ENCODE measurements around the gene ZBTB20. TPM values are rescaled to one million over a fixed set of nuclear protein-coding genes. Genes with fewer than 3 reads are reported as not detected.
"Not testable (repeated sequence)": the region's sequence is repeated elsewhere in the genome, so short reads cannot be mapped to it uniquely, and the experiment has no call there.

ZBTB20 gene
- 1.1 TPM for polyA plus RNA-seq
- long read RNA-seq, donor 1: 0 reads
- long read RNA-seq, donor 2: 0 reads
- long read RNA-seq, donor 3: 0 reads
- long read RNA-seq, donor 4: 0 reads
- long read RNA-seq, donor 5: 0 reads
- long read RNA-seq, donor 6: 0 reads
- long read RNA-seq, donor 7: 0 reads
- long read RNA-seq, donor 8: 0 reads
- long read RNA-seq, donor 9: 0 reads
- long read RNA-seq, donor 10: 0 reads
- long read RNA-seq, donor 11: 0 reads

GRCh38 chr3:115146418-115147328, at the start of gene ZBTB20:
Gene ZBTB20, minus strand, starts transcription at chr3:115147288.
- Histone ChIP-seq H3K27ac (ENCODE audit: low read length) (peak within 1 kb of the TSS; percentile 95), H3K36me3 (ENCODE audit: control insufficient read depth, insufficient read depth, low read length) (no peaks in the 10 kb centered on the region), H3K4me3 (ENCODE audit: low read length) (peak within 1 kb of the TSS; percentile 95), H3K4me1 (ENCODE audit: control insufficient read depth, insufficient read depth, low read length) (peaks cover 4% of the 10 kb centered on the region), H3K27me3 (ENCODE audit: control insufficient read depth, insufficient read depth, low read length) (no peaks in the 10 kb centered on the region), H3K9me3 (ENCODE audit: control insufficient read depth, low read depth, low read length) (no peaks in the 10 kb centered on the region)
- no CpG with 5 or more reads among the region's 72 CpGs for WGBS (ENCODE audit: insufficient coverage, low lambda C conversion rate)
- peak; percentile 70 to 80 for DNase-seq

- H3K36me3 ChIP-seq (ENCODE audit: control insufficient read depth, insufficient read depth, low read length): no peaks in the 10 kb centered on the region
- 83% methylated on average over 2 of the region's 4 CpGs for WGBS (ENCODE audit: insufficient coverage, low lambda C conversion rate)
- H3K4me1 ChIP-seq (ENCODE audit: control insufficient read depth, insufficient read depth, low read length): no peaks in the 10 kb centered on the region
- no peak overlapping the region for H3K4me3 ChIP-seq (ENCODE audit: low read length)
- DNase-seq: no peak
- no peaks in the 10 kb centered on the region for H3K27me3 ChIP-seq (ENCODE audit: control insufficient read depth, insufficient read depth, low read length)
- H3K9me3 ChIP-seq (ENCODE audit: control insufficient read depth, low read depth, low read length): peaks cover 4% of the 10 kb centered on the region
- no peak overlapping the region for H3K27ac ChIP-seq (ENCODE audit: low read length)
Measured at GRCh38 chr3:115194476-115194875, 47.4 kb upstream of the ZBTB20 start.

- no peaks in the 10 kb centered on the region for H3K36me3 ChIP-seq (ENCODE audit: control insufficient read depth, insufficient read depth, low read length)
- no peak overlapping the region for H3K27ac ChIP-seq (ENCODE audit: low read length)
- no peak overlapping the region for H3K4me3 ChIP-seq (ENCODE audit: low read length)
- H3K9me3 ChIP-seq (ENCODE audit: control insufficient read depth, low read depth, low read length): peaks cover 4% of the 10 kb centered on the region
- DNase-seq: no peak
- no peaks in the 10 kb centered on the region for H3K4me1 ChIP-seq (ENCODE audit: control insufficient read depth, insufficient read depth, low read length)
- no peaks in the 10 kb centered on the region for H3K27me3 ChIP-seq (ENCODE audit: control insufficient read depth, insufficient read depth, low read length)
Measured at GRCh38 chr3:115190747-115191146, 43.7 kb upstream of the ZBTB20 start.

GRCh38 chr3:115187149-115187757, 40.2 kb upstream of the ZBTB20 start:
- Histone ChIP-seq H3K27me3 (ENCODE audit: control insufficient read depth, insufficient read depth, low read length) (no peaks in the 10 kb centered on the region), H3K4me1 (ENCODE audit: control insufficient read depth, insufficient read depth, low read length) (no peaks in the 10 kb centered on the region), H3K4me3 (ENCODE audit: low read length) (no peak overlapping the region), H3K9me3 (ENCODE audit: control insufficient read depth, low read depth, low read length) (peaks cover 4% of the 10 kb centered on the region), H3K27ac (ENCODE audit: low read length) (no peak overlapping the region), H3K36me3 (ENCODE audit: control insufficient read depth, insufficient read depth, low read length) (no peaks in the 10 kb centered on the region)
- no peak for DNase-seq
- WGBS (ENCODE audit: insufficient coverage, low lambda C conversion rate): 69% methylated on average over 2 of the region's 4 CpGs

GRCh38 chr3:115186351-115187148, 39.5 kb upstream of the ZBTB20 start:
- H3K27ac ChIP-seq (ENCODE audit: low read length): no peak overlapping the region

GRCh38 chr3:115184859-115185572, 37.9 kb upstream of the ZBTB20 start:
- not testable (repeated sequence) for H3K27me3 ChIP-seq (ENCODE audit: control insufficient read depth, insufficient read depth, low read length); H3K9me3 ChIP-seq (ENCODE audit: control insufficient read depth, low read depth, low read length)
- WGBS (ENCODE audit: insufficient coverage, low lambda C conversion rate): 90% methylated on average over 2 of the region's 32 CpGs

More at GRCh38 chr3:115186351-115187148, 39.5 kb upstream of the ZBTB20 start:
- DNase-seq: no peak
- Histone ChIP-seq H3K4me1 (ENCODE audit: control insufficient read depth, insufficient read depth, low read length) (no peaks in the 10 kb centered on the region), H3K4me3 (ENCODE audit: low read length) (no peak overlapping the region), H3K9me3 (ENCODE audit: control insufficient read depth, low read depth, low read length) (peaks cover 4% of the 10 kb centered on the region), H3K36me3 (ENCODE audit: control insufficient read depth, insufficient read depth, low read length) (no peaks in the 10 kb centered on the region), H3K27me3 (ENCODE audit: control insufficient read depth, insufficient read depth, low read length) (no peaks in the 10 kb centered on the region)
- WGBS (ENCODE audit: insufficient coverage, low lambda C conversion rate): 83% methylated on average over 2 of the region's 6 CpGs

GRCh38 chr3:115178930-115179329, 31.8 kb upstream of the ZBTB20 start:
- not testable (repeated sequence) for H3K36me3 ChIP-seq (ENCODE audit: control insufficient read depth, insufficient read depth, low read length); H3K4me1 ChIP-seq (ENCODE audit: control insufficient read depth, insufficient read depth, low read length); H3K4me3 ChIP-seq (ENCODE audit: low read length); H3K9me3 ChIP-seq (ENCODE audit: control insufficient read depth, low read depth, low read length); H3K27me3 ChIP-seq (ENCODE audit: control insufficient read depth, insufficient read depth, low read length); DNase-seq; H3K27ac ChIP-seq (ENCODE audit: low read length)
- no CpG with 5 or more reads among the region's 10 CpGs for WGBS (ENCODE audit: insufficient coverage, low lambda C conversion rate)

More at GRCh38 chr3:115184859-115185572, 37.9 kb upstream of the ZBTB20 start:
- DNase-seq; H3K27ac ChIP-seq (ENCODE audit: low read length); H3K36me3 ChIP-seq (ENCODE audit: control insufficient read depth, insufficient read depth, low read length); H3K4me1 ChIP-seq (ENCODE audit: control insufficient read depth, insufficient read depth, low read length); H3K4me3 ChIP-seq (ENCODE audit: low read length): not testable (repeated sequence)

GRCh38 chr3:115169808-115170207, 22.7 kb upstream of the ZBTB20 start:
- 86% methylated on average over 2 of the region's 2 CpGs for WGBS (ENCODE audit: insufficient coverage, low lambda C conversion rate)
- Histone ChIP-seq H3K9me3 (ENCODE audit: control insufficient read depth, low read depth, low read length) (no peaks in the 10 kb centered on the region), H3K36me3 (ENCODE audit: control insufficient read depth, insufficient read depth, low read length) (no peaks in the 10 kb centered on the region), H3K27me3 (ENCODE audit: control insufficient read depth, insufficient read depth, low read length) (no peaks in the 10 kb centered on the region), H3K4me1 (ENCODE audit: control insufficient read depth, insufficient read depth, low read length) (no peaks in the 10 kb centered on the region), H3K27ac (ENCODE audit: low read length) (no peak overlapping the region), H3K4me3 (ENCODE audit: low read length) (no peak overlapping the region)
- no peak for DNase-seq

- H3K27ac ChIP-seq (ENCODE audit: low read length): no peak overlapping the region
- no peaks in the 10 kb centered on the region for H3K9me3 ChIP-seq (ENCODE audit: control insufficient read depth, low read depth, low read length)
- no CpG with 5 or more reads among the region's 3 CpGs for WGBS (ENCODE audit: insufficient coverage, low lambda C conversion rate)
- no peak overlapping the region for H3K4me3 ChIP-seq (ENCODE audit: low read length)
- H3K27me3 ChIP-seq (ENCODE audit: control insufficient read depth, insufficient read depth, low read length): no peaks in the 10 kb centered on the region
- no peak for DNase-seq
- no peaks in the 10 kb centered on the region for H3K36me3 ChIP-seq (ENCODE audit: control insufficient read depth, insufficient read depth, low read length)
- H3K4me1 ChIP-seq (ENCODE audit: control insufficient read depth, insufficient read depth, low read length): no peaks in the 10 kb centered on the region
Measured at GRCh38 chr3:115165701-115166100, 18.6 kb upstream of the ZBTB20 start.
